ENCODE measurements around the gene RASSF7. TPM values are rescaled to one million over a fixed set of nuclear protein-coding genes. Genes with fewer than 3 reads are reported as not detected.

The RASSF7 gene
- 6.8 and 8.1 TPM in 2 replicates for total RNA-seq

GRCh38 chr11:560305-561147 is at the start of gene RASSF7, which contains the start of gene LMNTD2:
TSS of gene RASSF7 (plus strand) at chr11:560970. CDS start at chr11:561769, 799 bp downstream.
TSS of gene LMNTD2 (minus strand) at chr11:560738. CDS start at chr11:560716, 22 bp downstream.

GRCh38 chr11:535519-536454 is 25.0 kb upstream of the RASSF7 start, which contains the start of gene HRAS:
TSS of gene HRAS (minus strand) at chr11:535576.

GRCh38 chr11:536841-537621 is 23.7 kb upstream of the RASSF7 start, which contains the start of gene LRRC56:
TSS of gene LRRC56 (plus strand) at chr11:537527. CDS start at chr11:540685, 3,158 bp downstream.

GRCh38 chr11:575996-576768 is 15.4 kb downstream of the RASSF7 start, which contains the start of gene PHRF1:
TSS of gene PHRF1 (plus strand) at chr11:576470. CDS start at chr11:581513, 5,043 bp downstream.

Other genes with a start within 250 kb of the RASSF7 start
- gene IFITM1, start 246.9 kb upstream of the RASSF7 start, total RNA-seq: 81.3 and 545 TPM in 2 replicates
- gene IFITM3, start 240.1 kb upstream of the RASSF7 start, total RNA-seq: 191 and 603 TPM in 2 replicates
- gene B4GALNT4, start 191.5 kb upstream of the RASSF7 start, total RNA-seq: 14.4 and 50.0 TPM in 2 replicates
- gene PKP3, start 166.8 kb upstream of the RASSF7 start, total RNA-seq: 1.7 and 5.2 TPM in 2 replicates
- gene SIGIRR, start 146.0 kb upstream of the RASSF7 start, total RNA-seq: 22.4 and 41.8 TPM in 2 replicates
- gene ANO9, start 119.0 kb upstream of the RASSF7 start, total RNA-seq: 0.39 TPM in 1 of 2 replicates, not detected in the other
- 38.4 and 60.8 TPM in 2 replicates for gene PTDSS2, start 110.7 kb upstream of the RASSF7 start, total RNA-seq
- gene RNH1, start 53.7 kb upstream of the RASSF7 start, total RNA-seq: 211 and 362 TPM in 2 replicates
- gene HRAS, start 25.4 kb upstream of the RASSF7 start, total RNA-seq: 52.8 and 80.4 TPM in 2 replicates
- 0.26 and 2.6 TPM in 2 replicates for gene LRRC56, start 23.4 kb upstream of the RASSF7 start, total RNA-seq
- gene LMNTD2, start 232 bp upstream of the RASSF7 start, total RNA-seq: 0.39 and 1.2 TPM in 2 replicates
- gene PHRF1, start 15.5 kb downstream of the RASSF7 start, total RNA-seq: 17.1 and 30.9 TPM in 2 replicates
- gene IRF7, start 55.0 kb downstream of the RASSF7 start, total RNA-seq: 13.3 and 28.1 TPM in 2 replicates
- gene CDHR5, start 64.0 kb downstream of the RASSF7 start, total RNA-seq: 0.26 TPM in 1 of 2 replicates, not detected in the other
- not detected in 2 replicates for gene SCT, start 66.2 kb downstream of the RASSF7 start, total RNA-seq
- gene DRD4, start 76.3 kb downstream of the RASSF7 start, total RNA-seq: not detected in 2 replicates
- 21.5 and 33.3 TPM in 2 replicates for gene DEAF1, start 134.3 kb downstream of the RASSF7 start, total RNA-seq
- gene TMEM80, start 134.8 kb downstream of the RASSF7 start, total RNA-seq: 12.5 and 63.3 TPM in 2 replicates
- gene EPS8L2, start 145.3 kb downstream of the RASSF7 start, total RNA-seq: 17.9 and 20.8 TPM in 2 replicates
- gene TALDO1, start 186.5 kb downstream of the RASSF7 start, total RNA-seq: 172 and 222 TPM in 2 replicates
- 15.1 and 24.4 TPM in 2 replicates for gene GATD1, start 216.5 kb downstream of the RASSF7 start, total RNA-seq
- 2.2 and 3.8 TPM in 2 replicates for gene CEND1, start 229.1 kb downstream of the RASSF7 start, total RNA-seq
- 9.7 and 14.5 TPM in 2 replicates for gene SLC25A22, start 237.3 kb downstream of the RASSF7 start, total RNA-seq
- gene PIDD1, start 244.3 kb downstream of the RASSF7 start, total RNA-seq: 13.7 and 27.5 TPM in 2 replicates
- 326 and 769 TPM in 2 replicates for gene RPLP2, start 249.0 kb downstream of the RASSF7 start, total RNA-seq